Ovary (tissue), 9 donors: ENCODE results near the gene RAB29. TPM values are rescaled to one million over a fixed set of nuclear protein-coding genes. Genes with fewer than 3 reads are reported as not detected.
A peak's percentile ranks its signal among the peaks of the same experiment; 100 is the strongest.

Experiments
- DNase-seq, 5 donors: peaks; one replicate each; pipeline ENCODE4 v3.0.0-alpha.2; 2019 to 2020
- H3K27ac ChIP-seq, 2 donors: fragments of 200-600 bp; one replicate each; pipeline versions ENCODE4 v1.5.1 to v1.8.0; 2019 to 2022
- H3K27me3 ChIP-seq: fragments of 200-600 bp; one replicate; pipeline ENCODE4 v1.8.0; 2022
- H3K36me3 ChIP-seq: fragments of 200-600 bp; sonication (generic); one replicate; pipeline ENCODE4 v1.5.1; 2019
- H3K4me1 ChIP-seq: one replicate; pipeline ENCODE4 v1.8.1; 2013; ENCODE audit warnings: mild to moderate bottlenecking, moderate library complexity; ENCODE audit not compliant: insufficient read depth
- H3K4me3 ChIP-seq: fragments of 200-600 bp; sonication (generic); one replicate; pipeline ENCODE4 v1.5.1; 2017
- H3K9me3 ChIP-seq, 2 donors: fragments of 200-600 bp in 1 of 2; sonication (generic) in 1 of 2; one replicate each; pipeline versions ENCODE4 v1.5.1 to v1.8.1; 2013 to 2019; ENCODE audit warnings: mild to moderate bottlenecking in 1 of 2, moderate library complexity in 1 of 2
- CTCF ChIP-seq, 3 donors: fragments of 450-650 bp in 2 of 3; fragments of 200-600 bp in 1 of 3; IDR thresholded peaks; one replicate each; pipeline versions ENCODE4 v1.5.1 to v1.8.0; 2016 to 2022; ENCODE audit warnings: antibody characterized with exemption in 3 of 3, mild to moderate bottlenecking in 1 of 3
- EP300 ChIP-seq: sonication (generic); formaldehyde crosslinking; IDR thresholded peaks from one replicate; pipeline ENCODE4 v1.6.1; 2017; ENCODE audit warnings: antibody characterized with exemption
- POLR2A ChIP-seq: fragments of 450-650 bp; IDR thresholded peaks from one replicate; pipeline ENCODE4 v1.6.1; 2017; ENCODE audit warnings: antibody characterized with exemption, mild to moderate bottlenecking, moderate library complexity
- WGBS, 3 donors: extraction: QIAGEN DNeasy Blood & Tissue Kit in 1 of 3; methylation state at CpG; one replicate each; pipeline versions ENCODE4 v1.1.5 to v1.1.7; 2013 to 2017; 5-methylcytosine and 5-hydroxymethylcytosine counted together
- intact Hi-C, 4 donors: fragments of 100-400 bp; cut with DNase I; formaldehyde crosslinking; loops; one replicate each; pipeline versions ENCODE4 v1.11.0 to v1.15.1; 2022 to 2023
- polyA plus RNA-seq, 2 donors: library from polyadenylated mRNA; stranded (reverse); fragments of 200-250 nt in 1 of 2; fragments of 350-450 nt in 1 of 2; fragmentation: Illumina TruSeq in 1 of 2; extraction: RNeasy Lipid Tissue Mini Kit (QIAGEN cat#74804) in 1 of 2; gene quantifications; one replicate each; pipeline ENCODE4 v1.2.3, GENCODE V29; 2013 to 2014
- total RNA-seq, 7 donors: library from RNA; depleted of rRNA in 2 of 7; stranded (reverse); fragments of >200 nt in 2 of 7; fragmentation: NEBNext Ultra II Directional in 3 of 7; extraction: Animal tissue kit (Norgen Biotek cat#: 25700) in 3 of 7; gene quantifications; one replicate each; pipeline versions ENCODE4 v1.1.0 to v1.2.4, GENCODE V29; 2016 to 2023
- donor health status: DM: no; HTN: no; CAD: no; lungs with moderate emphysema.
- donor health status: DM: no; HTN: no; CAD: no.
- donor health status: Bipolar disorder and iron deficiency.
- donor health status: DM: yes; HTN: yes; CAD: no.
- donor health status: DM: no; HTN: no; CAD: no.
- donor health status: DM: yes; HTN: yes; CAD: no.

RAB29 gene
- total and polyA plus RNA-seq, 9 donors, result 7.2 to 16.4 (median 10.1) TPM

GRCh38 chr1:205811660-205812059 is 36.4 kb upstream of the RAB29 start:
- Histone ChIP-seq H3K36me3 (no peaks in the 10 kb centered on the region), H3K27me3 (no peaks in the 10 kb centered on the region), H3K4me1 (peaks cover 30% of the 10 kb centered on the region), H3K4me3 (peak overlapping the region; percentile 85), H3K27ac (no peak overlapping the region), H3K9me3 (no peaks in the 10 kb centered on the region)
- intact Hi-C loops, result no loop called here
- peak in 2 of 5 donors; percentile 19 to 35 for DNase-seq
- WGBS, 3 donors, result 2 to 10% (median 4%) methylated on average over 5 of the region's 5 CpGs
- TF ChIP-seq CTCF (IDR thresholded peaks at IDR 0.05), result no peak

GRCh38 chr1:205810448-205811157 is 35.3 kb upstream of the RAB29 start:
- no peak overlapping the region for H3K4me3 ChIP-seq
- H3K27ac ChIP-seq, result no peak overlapping the region
- no peaks in the 10 kb centered on the region for H3K9me3 ChIP-seq
- intact Hi-C loops, result no loop called here
- H3K27me3 ChIP-seq, result no peaks in the 10 kb centered on the region
- WGBS, 3 donors, result 91 to 92% (median 91%) methylated on average over 12 of the region's 12 CpGs
- H3K4me1 ChIP-seq, result peaks cover 30% of the 10 kb centered on the region
- TF ChIP-seq POLR2A, result no peak
- no peak for DNase-seq
- no peaks in the 10 kb centered on the region for H3K36me3 ChIP-seq

- H3K27me3 ChIP-seq, result no peaks in the 10 kb centered on the region
- TF ChIP-seq CTCF (IDR thresholded peaks at IDR 0.05), result no peak
- no peak for TF ChIP-seq POLR2A
- TF ChIP-seq EP300, result no peak
- no peak overlapping the region for H3K4me3 ChIP-seq
- peaks cover 32% of the 10 kb centered on the region for H3K4me1 ChIP-seq
- no peaks in the 10 kb centered on the region for H3K36me3 ChIP-seq
- intact Hi-C loops, result no loop called here
- no peak for DNase-seq
- H3K27ac ChIP-seq, result no peak overlapping the region
- 84 to 90% (median 89%) methylated on average over 14 of the region's 14 CpGs for WGBS, 3 donors
- H3K9me3 ChIP-seq, result no peaks in the 10 kb centered on the region
Measured at GRCh38 chr1:205809942-205810345, 34.7 kb upstream of the RAB29 start.

- DNase-seq, result no peak
- Histone ChIP-seq H3K36me3 (no peaks in the 10 kb centered on the region), H3K27ac (no peak overlapping the region), H3K4me1 (peaks cover 32% of the 10 kb centered on the region), H3K9me3 (no peaks in the 10 kb centered on the region), H3K27me3 (no peaks in the 10 kb centered on the region), H3K4me3 (no peak overlapping the region)
- WGBS, 3 donors, result 70 to 82% (median 78%) methylated on average over 3 of the region's 3 CpGs
- TF ChIP-seq POLR2A (no peak), EP300 (no peak), CTCF (IDR thresholded peaks at IDR 0.05) (no peak)
- intact Hi-C loops, result no loop called here
Measured at GRCh38 chr1:205809469-205809868, 34.2 kb upstream of the RAB29 start.

GRCh38 chr1:205805082-205805711 is 29.9 kb upstream of the RAB29 start:
- 69 to 72% (median 70%) methylated on average over 5 of the region's 5 CpGs for WGBS, 3 donors
- Histone ChIP-seq H3K27ac (no peak overlapping the region), H3K4me1 (peaks cover 23% of the 10 kb centered on the region)

More at GRCh38 chr1:205805082-205805711, 29.9 kb upstream of the RAB29 start:
- H3K27me3 ChIP-seq, result no peaks in the 10 kb centered on the region
- no peak overlapping the region for H3K4me3 ChIP-seq
- DNase-seq, result no peak
- no peaks in the 10 kb centered on the region for H3K36me3 ChIP-seq
- H3K9me3 ChIP-seq, result no peaks in the 10 kb centered on the region
- TF ChIP-seq POLR2A (no peak), CTCF (IDR thresholded peaks at IDR 0.05) (no peak), EP300 (no peak)
- intact Hi-C loops, result no loop called here
